Measurements from ENCODE around the gene CCN5. TPM values are rescaled to one million over a fixed set of nuclear protein-coding genes. Genes with fewer than 3 reads are reported as not detected.

Gene CCN5
- total RNA-seq, 1 donor from 2014 or later = not detected

GRCh38 chr20:44686934-44687333 lies 28.2 kb upstream of the CCN5 start:
- Mint-ChIP-seq H3K4me3 (ENCODE audit: unreplicated experiment) (no peak overlapping the region), H3K9me3 (ENCODE audit: unreplicated experiment) (no peaks in the 10 kb centered on the region), H3K36me3 (ENCODE audit: low read depth, unreplicated experiment) (no peaks in the 10 kb centered on the region), H3K27ac (ENCODE audit: unreplicated experiment) (no peak overlapping the region), H3K27me3 (ENCODE audit: unreplicated experiment) (peaks cover 8% of the 10 kb centered on the region), H3K4me1 (ENCODE audit: unreplicated experiment) (no peaks in the 10 kb centered on the region)
- no peak for TF ChIP-seq CTCF (IDR thresholded peaks at IDR 0.05; ENCODE audit: unreplicated experiment)
- no peak for DNase-seq (ENCODE audit: low spot score)

DNA sequence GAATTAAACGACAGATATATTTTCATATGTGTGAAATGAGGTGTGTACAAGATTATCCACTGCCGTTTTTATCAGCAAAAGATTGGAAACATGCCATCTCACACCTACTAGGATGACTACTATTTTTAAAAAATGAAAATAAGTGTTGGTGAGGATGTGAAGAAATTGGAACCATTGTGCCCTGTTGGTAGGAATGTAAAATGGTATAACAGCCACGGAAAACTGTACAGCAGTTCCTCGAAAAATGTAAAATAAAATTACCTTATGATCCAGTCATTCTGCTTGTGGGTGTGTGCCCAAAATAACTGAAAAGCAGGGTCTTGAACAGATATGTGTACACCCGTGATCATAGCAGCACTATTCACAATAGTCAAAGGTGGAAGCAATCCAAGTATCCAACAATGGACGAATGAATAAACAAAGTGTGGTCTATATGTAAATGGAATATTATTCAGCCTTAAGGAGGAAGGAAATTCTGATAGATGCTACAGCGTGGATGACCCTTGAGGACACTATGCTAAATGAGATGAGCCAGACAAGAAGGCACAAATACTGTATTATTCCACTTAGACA lies 27.0 kb upstream of the CCN5 start:
- TF ChIP-seq CTCF (IDR thresholded peaks at IDR 0.05; ENCODE audit: unreplicated experiment) = no peak
- H3K4me1 Mint-ChIP-seq (ENCODE audit: unreplicated experiment) = no peaks in the 10 kb centered on the region
- peaks cover 7% of the 10 kb centered on the region for H3K27me3 Mint-ChIP-seq (ENCODE audit: unreplicated experiment)
- DNase-seq (ENCODE audit: low spot score) = no peak
- H3K4me3 Mint-ChIP-seq (ENCODE audit: unreplicated experiment) = no peak overlapping the region
- H3K9me3 Mint-ChIP-seq (ENCODE audit: unreplicated experiment) = no peaks in the 10 kb centered on the region
- H3K27ac Mint-ChIP-seq (ENCODE audit: unreplicated experiment) = no peak overlapping the region
- no peaks in the 10 kb centered on the region for H3K36me3 Mint-ChIP-seq (ENCODE audit: low read depth, unreplicated experiment)

DNA sequence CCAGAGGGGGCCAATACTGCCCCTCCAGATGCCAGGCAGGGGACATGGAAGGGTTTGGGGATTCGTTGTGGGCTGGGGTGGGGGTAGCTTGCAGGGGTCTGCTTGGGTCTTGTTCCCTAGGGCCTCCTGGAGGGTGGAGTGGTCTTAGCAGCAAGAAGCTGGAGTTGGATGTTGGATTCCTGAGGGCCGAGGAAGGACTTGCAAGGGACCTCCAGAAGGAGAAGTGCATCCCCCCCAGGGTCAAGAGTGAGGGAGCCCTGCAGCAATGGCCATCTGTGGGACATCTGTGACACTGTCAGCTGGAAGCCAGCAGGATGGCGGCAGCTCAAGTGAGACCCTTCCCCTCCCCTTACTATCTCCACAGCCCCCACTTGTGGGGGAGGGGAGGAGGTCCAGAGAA lies 25.4 kb upstream of the CCN5 start:
- no peaks in the 10 kb centered on the region for H3K36me3 Mint-ChIP-seq (ENCODE audit: low read depth, unreplicated experiment)
- H3K27ac Mint-ChIP-seq (ENCODE audit: unreplicated experiment) = no peak overlapping the region
- no peak overlapping the region for H3K4me3 Mint-ChIP-seq (ENCODE audit: unreplicated experiment)
- H3K4me1 Mint-ChIP-seq (ENCODE audit: unreplicated experiment) = no peaks in the 10 kb centered on the region
- TF ChIP-seq CTCF (IDR thresholded peaks at IDR 0.05; ENCODE audit: unreplicated experiment) = no peak
- peaks cover 4% of the 10 kb centered on the region for H3K27me3 Mint-ChIP-seq (ENCODE audit: unreplicated experiment)
- no peaks in the 10 kb centered on the region for H3K9me3 Mint-ChIP-seq (ENCODE audit: unreplicated experiment)
- DNase-seq (ENCODE audit: low spot score) = no peak

DNA sequence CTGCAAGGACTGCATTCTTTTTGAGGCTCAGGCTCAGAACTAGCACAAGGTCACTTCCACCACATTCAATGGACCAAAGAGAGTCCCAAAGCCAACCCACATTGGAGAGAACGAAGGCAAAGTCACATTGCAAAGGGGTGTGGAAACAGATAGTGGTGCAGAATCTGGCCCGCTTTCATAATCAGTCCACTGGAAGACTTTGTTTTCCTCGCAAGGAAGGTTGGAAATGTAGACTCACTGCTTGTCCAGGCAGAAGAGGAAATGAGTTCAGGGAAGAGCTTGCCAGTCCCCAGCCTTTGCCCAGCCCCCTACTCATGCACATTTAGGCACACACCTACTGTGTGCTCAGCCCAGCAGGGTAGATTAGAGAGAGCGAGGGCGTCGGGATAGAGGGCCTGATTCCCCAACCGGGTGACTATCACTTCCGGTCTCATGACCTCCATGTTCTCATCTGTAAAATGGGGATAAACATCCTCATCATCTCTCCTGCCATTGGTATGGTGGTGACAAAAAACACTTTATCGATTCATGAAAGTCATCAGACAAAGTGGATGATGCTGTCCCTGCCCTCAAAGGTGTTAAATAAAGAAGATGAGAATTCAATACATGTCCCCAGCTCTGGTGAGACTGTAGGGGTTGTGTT lies 24.3 kb upstream of the CCN5 start:
- no peak overlapping the region for H3K27ac Mint-ChIP-seq (ENCODE audit: unreplicated experiment)
- H3K27me3 Mint-ChIP-seq (ENCODE audit: unreplicated experiment) = no peaks in the 10 kb centered on the region
- no peaks in the 10 kb centered on the region for H3K4me1 Mint-ChIP-seq (ENCODE audit: unreplicated experiment)
- H3K4me3 Mint-ChIP-seq (ENCODE audit: unreplicated experiment) = no peak overlapping the region
- no peaks in the 10 kb centered on the region for H3K9me3 Mint-ChIP-seq (ENCODE audit: unreplicated experiment)
- H3K36me3 Mint-ChIP-seq (ENCODE audit: low read depth, unreplicated experiment) = no peaks in the 10 kb centered on the region
- TF ChIP-seq CTCF (IDR thresholded peaks at IDR 0.05; ENCODE audit: unreplicated experiment) = no peak
- no peak for DNase-seq (ENCODE audit: low spot score)

Data from endothelial cell (in vitro differentiated cells).